Right lobe of liver (tissue), 4 donors: ENCODE results near the gene SKIDA1.

ENCODE experiments used
- CTCF ChIP-seq, 4 donors: fragments of 200-600 bp in 3 of 4; fragments of 450-650 bp in 1 of 4; IDR thresholded peaks; one replicate each; pipeline versions ENCODE4 v1.5.1 to v1.8.0; 2016 to 2022; ENCODE audit warnings: antibody characterized with exemption in 4 of 4, mild to moderate bottlenecking in 2 of 4
- POLR2A ChIP-seq: fragments of 450-650 bp; IDR thresholded peaks from one replicate; pipeline ENCODE4 v1.6.1; 2017; ENCODE audit warnings: antibody characterized with exemption, mild to moderate bottlenecking
- donor health status: DM: no; HTN: no; CAD: no.
- donor health status: DM: no; HTN: no; CAD: no.
- donor health status: DM: no; HTN: yes; CAD: no.

- no peak for TF ChIP-seq CTCF (IDR thresholded peaks at IDR 0.05)
- TF ChIP-seq POLR2A: no peak
Observed at GRCh38 chr10:21522631-21523406, 2.7 kb downstream of the SKIDA1 start.
